Stimulated activated naive CD4-positive, alpha-beta T cell (primary cell): Measurements from ENCODE around the gene TK2.
"Not testable (repeated sequence)": the region's sequence is repeated elsewhere in the genome, so short reads cannot be mapped to it uniquely, and the experiment has no call there.

Experiments used
- DNase-seq, 6 experiments: peaks; one replicate each; lab custom pipeline; 2025; lab: John Stamatoyannopoulos, UW

Gene TK2

DNA sequence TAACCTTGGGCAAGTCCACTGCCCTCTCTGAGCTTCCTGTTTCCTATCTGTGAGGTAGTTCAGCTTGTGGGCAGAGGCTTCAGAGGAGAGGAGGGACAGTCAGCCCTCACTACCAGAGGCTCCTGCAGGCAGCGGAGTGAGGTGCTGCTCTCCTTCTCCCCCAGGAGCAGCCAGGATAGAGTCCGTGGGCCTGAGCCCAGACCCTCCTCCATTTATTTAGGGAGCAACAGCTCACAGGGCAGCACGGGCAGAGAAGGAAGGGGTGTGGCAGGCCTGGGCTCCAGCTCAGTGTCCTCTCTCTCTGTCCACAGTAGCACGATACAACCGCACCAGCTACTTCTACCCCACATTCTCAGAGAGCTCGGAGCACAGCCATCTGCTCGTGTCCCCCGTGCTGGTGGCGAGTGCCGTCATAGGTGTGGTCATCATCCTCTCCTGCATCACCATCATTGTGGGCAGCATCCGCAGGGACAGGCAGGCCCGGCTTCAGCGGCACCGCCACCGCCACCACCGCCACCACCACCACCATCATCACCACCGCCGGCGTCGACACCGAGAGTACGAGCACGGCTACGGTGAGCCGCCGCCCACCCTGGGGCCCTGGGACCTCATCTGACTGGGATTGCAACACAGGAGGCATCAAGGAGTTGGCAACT, 80.5 kb downstream of the TK2 start:
- no peak for DNase-seq

DNA sequence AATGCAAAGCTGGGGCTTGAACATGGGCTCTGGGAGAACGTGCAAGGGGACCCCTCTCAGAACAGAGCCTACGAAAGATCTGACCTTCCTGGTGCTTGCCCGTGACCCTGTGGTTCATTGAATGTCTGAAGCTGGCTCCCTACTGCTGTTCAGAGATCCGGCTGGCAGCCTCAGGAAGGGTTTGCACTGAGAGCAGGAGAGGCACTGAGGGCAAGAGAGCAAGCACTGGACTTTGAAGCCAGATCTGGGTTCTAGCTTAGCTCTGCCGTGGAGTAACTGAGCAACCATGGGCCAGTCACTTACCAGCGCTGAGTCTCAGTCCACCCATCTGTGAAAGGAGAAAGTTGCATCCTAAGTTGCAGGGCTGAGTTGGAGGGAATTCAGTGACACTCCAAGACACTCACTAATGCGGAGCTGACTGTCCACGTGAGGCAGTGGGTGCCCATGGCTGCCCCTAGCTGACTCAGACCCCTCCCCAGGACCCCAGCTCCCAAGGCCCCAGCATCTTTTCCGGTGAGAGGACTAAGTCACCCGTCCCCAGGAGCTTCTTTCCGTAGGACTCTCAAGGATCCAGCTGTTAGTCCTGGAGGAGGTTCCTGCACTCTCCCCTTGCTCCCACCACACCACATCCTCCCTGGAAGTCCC, 81.5 kb downstream of the TK2 start:
- no peak for DNase-seq

DNA sequence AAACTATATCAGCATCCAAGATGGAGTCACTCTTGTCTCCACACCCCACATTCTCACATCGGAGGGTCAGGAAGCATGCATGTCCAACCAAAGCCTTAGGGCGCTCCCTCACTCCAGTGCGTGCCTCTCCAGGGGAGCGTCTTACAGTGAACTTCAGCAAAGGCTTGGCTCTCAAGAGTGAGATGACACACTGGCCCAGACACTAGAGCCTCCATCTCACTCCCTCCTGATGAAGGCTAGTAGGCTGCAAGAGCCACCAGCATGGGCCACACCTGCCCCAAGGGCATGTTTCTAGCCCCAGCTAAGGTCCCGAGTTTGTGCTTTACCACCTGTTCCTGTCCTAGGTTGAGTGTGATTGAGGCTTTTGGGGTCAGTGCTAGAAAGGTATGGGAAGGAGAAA, 82.3 kb downstream of the TK2 start:
- no peak for DNase-seq

DNA sequence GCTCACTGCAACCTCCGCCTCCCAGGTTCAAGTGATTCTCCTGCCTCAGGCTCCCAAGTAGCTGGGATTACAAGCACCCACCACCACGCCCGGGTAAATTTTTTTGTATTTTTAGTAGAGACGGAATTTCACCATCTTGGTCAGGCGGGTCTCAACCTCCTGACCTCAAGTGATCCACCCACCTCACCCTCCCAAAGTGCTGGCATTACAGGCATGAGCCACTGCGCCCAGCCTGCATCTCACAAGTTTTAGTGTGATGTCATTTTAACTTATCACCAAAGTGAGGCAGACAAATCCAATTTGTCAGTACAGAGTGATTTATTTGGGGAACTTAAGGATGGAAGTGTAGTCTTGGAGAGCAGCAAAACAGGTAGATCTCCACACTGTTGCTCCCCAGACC, 83.3 kb downstream of the TK2 start:
- DNase-seq, result not testable (repeated sequence)

DNA sequence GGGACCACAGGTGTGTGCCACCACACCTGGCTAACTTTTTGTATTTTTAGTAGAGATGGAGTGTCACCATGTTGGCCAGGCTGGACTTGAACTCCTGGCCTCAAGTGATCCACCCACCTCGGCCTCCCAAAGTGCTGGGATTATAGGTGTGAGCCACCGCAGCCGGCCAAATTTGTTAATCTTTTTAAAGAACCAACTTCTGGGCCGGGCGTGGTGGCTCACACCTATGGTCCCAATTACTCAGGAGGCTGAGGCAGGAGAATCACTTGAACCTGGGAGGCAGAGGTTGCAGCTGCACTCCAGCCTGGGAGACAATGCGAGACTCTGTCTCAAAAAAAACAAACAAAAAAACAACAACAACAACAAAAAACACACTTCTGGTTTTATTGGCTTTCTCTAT, 84.0 kb downstream of the TK2 start:
- not testable (repeated sequence) for DNase-seq

DNA sequence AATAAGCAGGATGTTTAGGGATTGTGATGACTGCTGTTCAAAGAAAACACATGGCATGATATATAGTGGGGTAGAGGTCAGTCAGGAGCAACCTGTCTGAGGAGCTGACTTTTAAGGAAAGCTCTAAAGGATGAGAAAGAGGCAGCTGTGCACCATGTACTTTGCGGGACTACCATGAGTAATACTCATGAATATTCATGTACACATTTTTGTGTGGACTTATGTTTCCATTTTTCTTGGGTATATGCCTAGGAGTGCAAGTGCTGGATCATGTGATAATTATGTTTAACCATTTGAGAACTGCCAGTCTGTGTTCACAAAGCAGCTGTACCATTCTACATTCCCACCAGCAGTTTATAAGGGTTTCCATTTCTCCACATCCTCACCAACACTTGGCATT, 87.0 kb downstream of the TK2 start:
- DNase-seq, result no peak

DNA sequence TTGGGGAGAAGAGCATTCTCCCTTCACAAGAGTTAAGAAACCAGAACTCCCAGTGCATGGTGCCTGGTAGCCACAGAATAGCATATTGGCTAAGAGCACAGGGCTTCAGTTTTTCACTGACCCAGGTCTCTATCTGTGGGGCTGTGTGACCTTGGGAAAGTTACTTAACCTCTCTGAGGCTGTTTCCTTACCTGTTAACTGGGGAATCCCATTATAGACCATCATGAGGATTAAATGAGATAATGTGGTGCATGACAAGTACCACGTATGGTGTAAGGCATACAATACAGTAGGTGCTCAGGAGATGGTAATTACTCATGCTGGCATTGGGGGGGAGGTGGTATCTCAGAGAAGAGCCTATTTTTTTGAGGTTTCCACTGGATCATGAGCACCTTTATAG, 89.2 kb downstream of the TK2 start:
- no peak for DNase-seq

DNA sequence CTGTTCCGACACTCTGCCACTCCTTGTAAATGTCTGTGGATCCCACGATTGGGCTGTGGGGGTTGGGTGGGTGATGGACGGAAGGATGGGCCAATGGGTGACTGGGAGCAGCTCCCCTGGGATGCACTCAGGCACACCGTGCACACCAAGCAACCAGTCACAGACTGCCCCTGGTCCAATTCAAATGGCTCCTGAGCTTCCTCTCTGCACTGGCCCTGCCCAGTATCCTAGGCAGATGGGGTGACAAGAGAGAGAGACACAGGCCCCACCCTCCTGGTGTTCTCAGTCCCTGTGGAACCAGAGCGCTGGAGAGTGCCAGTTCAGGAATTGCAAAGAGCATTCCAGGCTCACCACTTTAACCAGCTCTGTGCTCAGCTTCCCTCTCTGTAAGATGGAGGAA, 90.0 kb downstream of the TK2 start:
- no peak for DNase-seq

DNA sequence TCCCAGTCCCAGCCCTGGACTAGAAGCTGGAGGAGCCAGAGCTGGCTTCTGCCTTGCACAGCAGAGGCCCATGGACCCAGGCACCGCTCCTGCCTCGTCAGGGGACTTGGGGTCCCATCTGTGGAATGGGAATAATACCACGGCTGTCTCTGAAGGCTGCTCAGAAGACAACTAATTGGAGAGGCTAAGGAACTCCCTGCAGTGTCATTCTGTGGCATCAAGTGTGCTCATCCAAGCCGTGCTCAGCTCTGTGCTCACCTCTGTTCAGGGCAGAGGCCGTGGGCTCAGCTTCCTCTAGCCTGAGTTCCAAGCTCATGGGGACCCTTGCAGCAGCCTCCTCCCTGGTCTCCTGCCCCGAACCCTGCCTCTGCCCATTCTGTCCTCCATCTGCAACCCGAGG, 91.1 kb downstream of the TK2 start:
- DNase-seq, result no peak

DNA sequence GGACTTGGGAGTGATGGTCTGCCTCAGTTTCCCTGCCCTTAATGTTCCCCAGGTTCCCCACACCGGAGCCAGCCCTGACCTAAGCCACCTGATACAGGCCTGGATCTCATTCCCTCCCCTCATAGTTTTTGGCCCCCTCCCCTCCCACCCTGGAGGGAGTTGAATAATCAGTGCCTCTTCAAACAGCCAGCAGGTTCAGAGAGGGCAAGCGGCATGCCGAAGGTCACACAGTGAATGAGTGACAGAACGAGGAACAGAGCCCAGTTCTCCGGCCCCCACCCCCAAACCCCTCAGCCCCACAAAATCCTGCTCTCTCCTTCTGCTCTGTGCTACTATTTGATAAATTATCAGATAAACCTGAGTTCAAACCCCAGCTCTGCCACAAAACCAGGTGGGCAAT, 91.6 kb downstream of the TK2 start:
- no peak for DNase-seq
